Measurements from ENCODE around the gene GNS. TPM values are rescaled to one million over a fixed set of nuclear protein-coding genes. Genes with fewer than 3 reads are reported as not detected.

The GNS gene
- total and polyA plus RNA-seq, 2 of the 13 experiments (the other 11 are each of a cell fraction or from before 2014, with no cell fraction given), result 49.8 to 51.0 TPM

- TF ChIP-seq ZUFSP (CRISPR knock-in tag; IDR thresholded peaks at IDR 0.05; ENCODE audit: borderline replicate concordance), result no peak
- 0 out of 2 replicates have a peak, but pooled peaks have one; percentile 43 for TF ChIP-seq PRDM10 (CRISPR knock-in tag; IDR thresholded peaks at IDR 0.05; ENCODE audit: low read depth)
- TF ChIP-seq TP53 (CRISPR knock-in tag; conservative IDR thresholded peaks at IDR 0.05), result no peak
- 0 out of 2 replicates have a peak, but pooled peaks have one; percentile 10 for TF ChIP-seq GABPA (IDR thresholded peaks at IDR 0.05; ENCODE audit: low read depth, low read length)
- peak; percentile 86 for TF ChIP-seq GABPA (CRISPR knock-in tag; IDR thresholded peaks at IDR 0.05; ENCODE audit: low read depth)
- peak; percentile 74 for TF ChIP-seq IKZF5 (CRISPR knock-in tag; IDR thresholded peaks at IDR 0.05)
- no peak for TF ChIP-seq ZNF543 (CRISPR knock-in tag; IDR thresholded peaks at IDR 0.05)
- peak; percentile 39; the same call in 1 of the 2 replicates for TF ChIP-seq UBTF (CRISPR knock-in tag; IDR thresholded peaks at IDR 0.05)
- no peak for TF ChIP-seq ZNF160 (CRISPR knock-in tag; IDR thresholded peaks at IDR 0.05)
- TF ChIP-seq ZFP37 (CRISPR knock-in tag; IDR thresholded peaks at IDR 0.05; ENCODE audit: borderline replicate concordance), result no peak
- TF ChIP-seq ZNF703 (CRISPR knock-in tag; IDR thresholded peaks at IDR 0.05; ENCODE audit: borderline replicate concordance), result no peak
- no peak for TF ChIP-seq ZMAT3 (CRISPR knock-in tag; conservative IDR thresholded peaks at IDR 0.05)
- TF ChIP-seq MAZ (IDR thresholded peaks at IDR 0.05; ENCODE audit: borderline replicate concordance, low read depth, low read length), result no peak
- TF ChIP-seq MAZ (CRISPR knock-in tag; IDR thresholded peaks at IDR 0.05; ENCODE audit: low read depth), result no peak
- TF ChIP-seq HDAC2 (CRISPR knock-in tag; IDR thresholded peaks at IDR 0.05), result peak; percentile 62
- no peak for TF ChIP-seq ZKSCAN5 (CRISPR knock-in tag; IDR thresholded peaks at IDR 0.05)
- TF ChIP-seq TOPORS (CRISPR knock-in tag; IDR thresholded peaks at IDR 0.05), result no peak
- no peak for TF ChIP-seq ZNF780A (CRISPR knock-in tag; IDR thresholded peaks at IDR 0.05)
- TF ChIP-seq POLR2AphosphoS5 (IDR thresholded peaks at IDR 0.05; ENCODE audit: low read depth, low read length), result no peak
- 0 out of 2 replicates have a peak, but pooled peaks have one; percentile 71 for TF ChIP-seq ETV6 (CRISPR knock-in tag; conservative IDR thresholded peaks at IDR 0.05)
These were observed 86.2 kb downstream of the GNS start (continued) for GRCh38 chr12:64672925-64673409.

All from HepG2 (cell line).